ENCODE data around the gene SNRPA1. TPM values are rescaled to one million over a fixed set of nuclear protein-coding genes. Genes with fewer than 3 reads are reported as not detected.

The SNRPA1 gene
- total and polyA plus RNA-seq, 7 donors = 26.0 to 76.3 (median 40.5) TPM

DNA sequence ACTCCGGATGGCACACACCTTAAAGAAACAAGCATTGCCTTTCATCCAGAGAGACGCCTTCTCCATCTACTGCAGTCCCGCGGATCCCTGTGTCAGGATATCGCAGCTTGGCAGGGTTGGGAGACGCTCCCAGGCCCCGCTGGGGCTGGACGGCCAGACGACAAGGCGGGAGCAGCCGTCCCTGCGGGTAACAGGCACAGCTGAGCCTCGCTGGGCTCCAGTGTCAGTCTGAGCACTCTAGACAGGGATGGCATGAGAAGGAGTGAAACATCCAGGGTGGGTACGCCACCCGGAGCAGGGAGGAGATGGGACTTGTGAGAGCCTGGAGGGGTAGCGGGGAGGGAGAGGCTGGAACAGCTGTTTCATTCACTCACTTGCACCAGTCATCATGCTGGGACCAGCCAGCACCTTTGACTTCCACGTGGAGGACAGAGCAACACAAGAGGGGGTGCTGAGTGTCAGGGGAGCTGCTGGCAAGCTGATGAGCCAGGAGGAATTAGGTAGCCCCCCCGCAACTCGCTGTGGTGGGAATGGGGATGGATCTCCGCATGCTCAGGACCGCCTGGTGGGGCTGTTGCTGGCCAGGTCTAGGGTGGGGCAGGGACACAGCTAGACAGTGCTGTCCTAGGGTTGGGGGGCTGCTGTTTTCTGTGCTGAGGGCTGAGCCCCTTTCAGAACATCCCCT is 31.6 kb upstream of the SNRPA1 start:
- Histone ChIP-seq H3K27me3 (peaks cover 0 to under 1% (median 0%) of the 10 kb centered on the region in 3 donors), H3K9me3 (no peaks in the 10 kb centered on the region), H3K36me3 (no peaks in the 10 kb centered on the region), H3K4me3 (no peak overlapping the region), H3K4me1 (no peaks in the 10 kb centered on the region), H3K27ac (no peak overlapping the region)
- TF ChIP-seq, protein P1, sequence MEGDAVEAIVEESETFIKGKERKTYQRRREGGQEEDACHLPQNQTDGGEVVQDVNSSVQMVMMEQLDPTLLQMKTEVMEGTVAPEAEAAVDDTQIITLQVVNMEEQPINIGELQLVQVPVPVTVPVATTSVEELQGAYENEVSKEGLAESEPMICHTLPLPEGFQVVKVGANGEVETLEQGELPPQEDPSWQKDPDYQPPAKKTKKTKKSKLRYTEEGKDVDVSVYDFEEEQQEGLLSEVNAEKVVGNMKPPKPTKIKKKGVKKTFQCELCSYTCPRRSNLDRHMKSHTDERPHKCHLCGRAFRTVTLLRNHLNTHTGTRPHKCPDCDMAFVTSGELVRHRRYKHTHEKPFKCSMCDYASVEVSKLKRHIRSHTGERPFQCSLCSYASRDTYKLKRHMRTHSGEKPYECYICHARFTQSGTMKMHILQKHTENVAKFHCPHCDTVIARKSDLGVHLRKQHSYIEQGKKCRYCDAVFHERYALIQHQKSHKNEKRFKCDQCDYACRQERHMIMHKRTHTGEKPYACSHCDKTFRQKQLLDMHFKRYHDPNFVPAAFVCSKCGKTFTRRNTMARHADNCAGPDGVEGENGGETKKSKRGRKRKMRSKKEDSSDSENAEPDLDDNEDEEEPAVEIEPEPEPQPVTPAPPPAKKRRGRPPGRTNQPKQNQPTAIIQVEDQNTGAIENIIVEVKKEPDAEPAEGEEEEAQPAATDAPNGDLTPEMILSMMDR (IDR thresholded peaks at IDR 0.05) = no peak
- no peak for TF ChIP-seq EP300 (IDR thresholded peaks at IDR 0.05)
- TF ChIP-seq POLR2AphosphoS5 (IDR thresholded peaks at IDR 0.05) = no peak
- TF ChIP-seq POLR2A (IDR thresholded peaks at IDR 0.05) = no peak
- WGBS, 2 donors = 84 to 91% methylated on average over 21 of the region's 21 CpGs
- intact Hi-C loops (cut with DNase I) = no loop called here
- no peak for DNase-seq

DNA sequence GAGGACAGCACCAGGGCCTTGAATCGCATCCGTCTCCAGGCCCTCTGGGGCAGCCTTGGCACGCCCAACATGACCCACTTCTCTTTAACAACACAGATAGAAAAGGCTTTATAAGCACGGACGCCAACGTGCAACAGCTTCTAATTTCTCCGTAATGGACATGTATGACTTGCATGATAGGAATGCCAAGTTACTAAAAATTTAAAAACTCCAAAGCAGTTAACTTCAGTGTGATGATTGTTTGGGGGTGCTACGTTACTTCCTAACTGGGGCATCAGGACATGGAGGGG is 30.9 kb upstream of the SNRPA1 start:
- Histone ChIP-seq H3K4me3 (no peak overlapping the region), H3K9me3 (no peaks in the 10 kb centered on the region), H3K27me3 (peaks cover 0 to 6% (median 2%) of the 10 kb centered on the region in 3 donors), H3K27ac (no peak overlapping the region), H3K36me3 (no peaks in the 10 kb centered on the region), H3K4me1 (no peaks in the 10 kb centered on the region)
- no peak for DNase-seq
- intact Hi-C loops (cut with DNase I) = no loop called here
- TF ChIP-seq, protein P1 (IDR thresholded peaks at IDR 0.05) = no peak
- no peak for TF ChIP-seq POLR2A (IDR thresholded peaks at IDR 0.05)
- TF ChIP-seq POLR2AphosphoS5 (IDR thresholded peaks at IDR 0.05) = no peak
- TF ChIP-seq EP300 (IDR thresholded peaks at IDR 0.05) = no peak
- 93 to 95% methylated on average over 8 of the region's 8 CpGs for whole genome bisulfite sequencing, 2 donors

DNA sequence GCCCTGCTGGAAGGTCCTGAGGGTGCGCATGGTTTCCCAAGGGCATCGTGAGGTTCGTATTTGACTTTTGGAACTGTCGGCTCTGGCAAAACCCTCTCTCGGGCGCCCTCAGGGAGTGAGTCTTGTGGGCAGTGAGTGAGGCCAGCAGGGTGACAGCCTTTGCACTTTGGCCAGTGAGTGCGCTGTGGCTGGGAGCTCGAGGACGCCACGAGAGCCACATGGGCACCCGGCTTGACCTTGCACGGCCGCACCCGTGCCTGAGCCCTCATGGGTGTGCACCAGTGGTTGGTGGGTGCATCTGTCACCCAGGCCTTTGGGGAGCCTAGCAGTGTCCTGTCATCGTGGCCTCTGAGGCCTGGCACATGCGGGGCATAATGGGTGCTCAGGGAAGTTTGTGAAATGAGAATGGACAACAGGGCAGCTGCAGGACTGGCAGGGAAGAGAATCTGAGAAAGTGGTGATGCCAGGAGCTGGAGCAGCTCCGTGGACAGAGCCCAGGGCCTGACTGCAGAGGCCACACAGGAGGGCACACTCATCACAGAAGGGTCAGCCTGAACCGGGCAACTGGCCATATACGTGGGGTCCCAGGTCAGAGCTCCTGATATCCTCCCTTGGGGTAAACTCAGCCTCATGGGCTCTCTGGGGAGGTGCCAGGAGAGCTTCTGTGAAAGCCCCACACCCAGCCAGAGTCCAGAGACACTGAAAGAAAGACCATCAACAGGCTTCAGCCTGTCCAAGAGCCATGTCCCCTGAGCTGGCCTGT is 30.4 kb upstream of the SNRPA1 start:
- Histone ChIP-seq H3K27me3 (peaks cover 0 to 12% (median 7%) of the 10 kb centered on the region in 3 donors), H3K27ac (no peak overlapping the region), H3K4me1 (no peaks in the 10 kb centered on the region), H3K4me3 (no peak overlapping the region), H3K36me3 (no peaks in the 10 kb centered on the region), H3K9me3 (no peaks in the 10 kb centered on the region)
- no peak for TF ChIP-seq EP300 (IDR thresholded peaks at IDR 0.05)
- TF ChIP-seq POLR2AphosphoS5 (IDR thresholded peaks at IDR 0.05) = no peak
- TF ChIP-seq, protein P1 (IDR thresholded peaks at IDR 0.05) = no peak
- no peak for TF ChIP-seq POLR2A (IDR thresholded peaks at IDR 0.05)
- DNase-seq = no peak
- 92 to 95% methylated on average over 19 of the region's 19 CpGs for WGBS, 2 donors
- intact Hi-C loops (cut with DNase I) = no loop called here

DNA sequence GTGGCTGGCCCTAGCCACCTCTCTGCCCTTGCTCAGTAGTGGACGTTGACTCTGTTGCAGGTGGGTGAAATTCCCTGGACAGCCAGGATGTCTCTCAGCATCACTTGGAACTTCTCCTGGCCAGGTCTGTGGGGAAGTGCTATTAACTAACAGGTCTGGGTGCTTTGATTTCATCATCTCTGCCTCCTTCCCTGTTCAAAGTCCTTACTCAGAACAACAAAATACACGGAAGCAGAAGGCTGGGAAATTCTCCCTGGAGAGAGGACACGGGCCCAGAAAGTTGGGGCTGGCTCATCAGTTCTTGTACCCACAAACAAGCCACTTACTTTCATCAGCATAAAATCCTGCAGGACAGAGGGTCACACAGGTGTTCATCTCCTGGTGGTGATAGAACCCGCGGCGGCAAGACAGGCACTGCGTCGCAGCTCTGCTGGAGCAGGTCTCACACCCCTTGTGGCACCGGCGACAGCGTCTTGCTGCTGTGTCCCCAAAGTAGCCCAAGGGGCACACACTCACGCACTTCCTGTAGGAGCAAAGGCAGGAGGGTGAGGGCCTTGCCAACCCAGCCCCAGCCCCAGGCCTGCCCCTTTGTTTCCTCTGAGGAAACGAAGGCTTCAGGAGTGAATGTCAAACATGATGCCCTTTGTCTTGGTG is 29.6 kb upstream of the SNRPA1 start:
- H3K27ac ChIP-seq = no peak overlapping the region
- DNase-seq = no peak
- peaks cover 0 to 20% (median 11%) of the 10 kb centered on the region in 3 donors for H3K27me3 ChIP-seq
- 66 to 83% methylated on average over 13 of the region's 13 CpGs for WGBS, 2 donors
- no peak for TF ChIP-seq POLR2A (IDR thresholded peaks at IDR 0.05)
- TF ChIP-seq EP300 (IDR thresholded peaks at IDR 0.05) = no peak
- TF ChIP-seq, protein P1 (IDR thresholded peaks at IDR 0.05) = no peak
- no peak for TF ChIP-seq POLR2AphosphoS5 (IDR thresholded peaks at IDR 0.05)
- intact Hi-C loops (cut with DNase I) = no loop called here
- H3K4me1 ChIP-seq = no peaks in the 10 kb centered on the region
- no peaks in the 10 kb centered on the region for H3K36me3 ChIP-seq
- no peaks in the 10 kb centered on the region for H3K9me3 ChIP-seq
- H3K4me3 ChIP-seq = no peak overlapping the region

Measured in sigmoid colon (tissue), 7 donors.